NT2/D1 (cell line): ENCODE measurements around the gene IL1RL1.

ENCODE experiments used
- DNase-seq: peaks from one replicate; pipeline ENCODE4 v3.0.0-alpha.2; 2011; ENCODE audit warnings: low read depth, low spot score
- H3K27me3 ChIP-seq: 2 replicates; pipeline ENCODE4 v1.6.0; 2011; ENCODE audit warnings: mild to moderate bottlenecking; ENCODE audit not compliant: insufficient read length, insufficient read depth
- H3K36me3 ChIP-seq: 2 replicates; pipeline ENCODE4 v1.6.1; 2011; ENCODE audit warnings: mild to moderate bottlenecking, low read length, mixed read lengths; ENCODE audit not compliant: insufficient read depth, insufficient read length
- H3K4me1 ChIP-seq: 2 replicates; pipeline ENCODE4 v1.5.1; 2011; ENCODE audit not compliant: insufficient read depth, insufficient read length
- H3K4me3 ChIP-seq: 2 replicates; pipeline ENCODE4 v1.5.1; 2011; ENCODE audit warnings: low read depth; ENCODE audit not compliant: insufficient read length
- H3K9ac ChIP-seq: 2 replicates; pipeline ENCODE4 v1.6.0; 2011; ENCODE audit warnings: low read depth; ENCODE audit not compliant: insufficient read length
- H3K9me3 ChIP-seq: 2 replicates; pipeline ENCODE4 v1.5.1; 2011; ENCODE audit warnings: mild to moderate bottlenecking, low read length; ENCODE audit not compliant: insufficient read depth
- SUZ12 ChIP-seq: IDR thresholded peaks from 2 replicates; pipeline ENCODE4 v1.6.1; 2011; ENCODE audit not compliant: insufficient read length, insufficient read depth; ENCODE audit errors: extremely low read depth
- YY1 ChIP-seq: IDR thresholded peaks from 2 replicates; pipeline ENCODE4 v1.6.1; 2011; ENCODE audit not compliant: insufficient read length, insufficient read depth
- ZNF274 ChIP-seq: IDR thresholded peaks from 2 replicates; pipeline ENCODE4 v1.6.1; 2011; ENCODE audit warnings: mild to moderate bottlenecking, low read depth, low read length

IL1RL1 gene

GRCh38 chr2:102336502-102336945, 25.2 kb downstream of the IL1RL1 start:
- Histone ChIP-seq H3K36me3 (no peaks in the 10 kb centered on the region), H3K4me3 (no peak overlapping the region), H3K9me3 (no peaks in the 10 kb centered on the region), H3K4me1 (no peaks in the 10 kb centered on the region), H3K9ac (no peak overlapping the region), H3K27me3 (no peaks in the 10 kb centered on the region)
- TF ChIP-seq SUZ12, result no peak
- TF ChIP-seq ZNF274, result no peak
- TF ChIP-seq YY1, result no peak
- DNase-seq, result no peak

- Histone ChIP-seq H3K27me3 (no peaks in the 10 kb centered on the region), H3K4me3 (no peak overlapping the region), H3K4me1 (no peaks in the 10 kb centered on the region), H3K9me3 (no peaks in the 10 kb centered on the region), H3K36me3 (no peaks in the 10 kb centered on the region), H3K9ac (no peak overlapping the region)
- no peak for TF ChIP-seq YY1
- TF ChIP-seq SUZ12, result no peak
- no peak for TF ChIP-seq ZNF274
- no peak for DNase-seq
Observed at GRCh38 chr2:102337012-102337411, 25.6 kb downstream of the IL1RL1 start.

- TF ChIP-seq YY1, result no peak
- TF ChIP-seq SUZ12, result no peak
- Histone ChIP-seq H3K9ac (no peak overlapping the region), H3K9me3 (no peaks in the 10 kb centered on the region)
Observed at GRCh38 chr2:102337481-102338386, 26.4 kb downstream of the IL1RL1 start.

GRCh38 chr2:102340778-102341177, 29.4 kb downstream of the IL1RL1 start:
- no peak for DNase-seq
- no peaks in the 10 kb centered on the region for H3K4me1 ChIP-seq
- no peak overlapping the region for H3K9ac ChIP-seq
- H3K9me3 ChIP-seq, result no peaks in the 10 kb centered on the region
- TF ChIP-seq ZNF274, result no peak
- no peak for TF ChIP-seq YY1
- TF ChIP-seq SUZ12, result no peak
- no peak overlapping the region for H3K4me3 ChIP-seq
- H3K27me3 ChIP-seq, result no peaks in the 10 kb centered on the region
- H3K36me3 ChIP-seq, result no peaks in the 10 kb centered on the region

More at GRCh38 chr2:102337481-102338386, 26.4 kb downstream of the IL1RL1 start:
- Histone ChIP-seq H3K4me3 (no peak overlapping the region), H3K36me3 (no peaks in the 10 kb centered on the region), H3K4me1 (no peaks in the 10 kb centered on the region), H3K27me3 (no peaks in the 10 kb centered on the region)
- DNase-seq, result no peak

- H3K27me3 ChIP-seq, result no peaks in the 10 kb centered on the region
- H3K4me3 ChIP-seq, result no peak overlapping the region
- no peak overlapping the region for H3K9ac ChIP-seq
- no peaks in the 10 kb centered on the region for H3K36me3 ChIP-seq
- TF ChIP-seq YY1, result no peak
- no peak for TF ChIP-seq SUZ12
- TF ChIP-seq ZNF274, result no peak
- DNase-seq, result no peak
- H3K4me1 ChIP-seq, result no peaks in the 10 kb centered on the region
- no peaks in the 10 kb centered on the region for H3K9me3 ChIP-seq
Observed at GRCh38 chr2:102342888-102343287, 31.5 kb downstream of the IL1RL1 start.

- no peak overlapping the region for H3K9ac ChIP-seq
- no peaks in the 10 kb centered on the region for H3K4me1 ChIP-seq
- no peak for DNase-seq
- H3K9me3 ChIP-seq, result no peaks in the 10 kb centered on the region
- H3K36me3 ChIP-seq, result no peaks in the 10 kb centered on the region
- H3K4me3 ChIP-seq, result no peak overlapping the region
- H3K27me3 ChIP-seq, result no peaks in the 10 kb centered on the region
- TF ChIP-seq SUZ12 (no peak), YY1 (no peak), ZNF274 (no peak)
Observed at GRCh38 chr2:102344397-102344796, 33.0 kb downstream of the IL1RL1 start.

- H3K27me3 ChIP-seq, result no peaks in the 10 kb centered on the region
- TF ChIP-seq ZNF274 (no peak), SUZ12 (no peak), YY1 (no peak)
- no peaks in the 10 kb centered on the region for H3K36me3 ChIP-seq
- no peak overlapping the region for H3K9ac ChIP-seq
- no peak overlapping the region for H3K4me3 ChIP-seq
- H3K9me3 ChIP-seq, result no peaks in the 10 kb centered on the region
- H3K4me1 ChIP-seq, result no peaks in the 10 kb centered on the region
- DNase-seq, result no peak
Observed at GRCh38 chr2:102345329-102345920, 34.1 kb downstream of the IL1RL1 start.
